IPS DF 6.9 (cell line): Measurements from ENCODE around the gene KIAA2012.

Source experiments
- DNase-seq: peaks from one replicate; pipeline ENCODE4 v3.0.0-alpha.2; 2013; ENCODE audit warnings: low read depth, low spot score
- H3K27ac ChIP-seq: one replicate; pipeline ENCODE4 v1.5.1; 2013; ENCODE audit warnings: low read length, control low read depth
- H3K27me3 ChIP-seq: 2 replicates; pipeline ENCODE4 v1.6.1; 2013; ENCODE audit warnings: mild to moderate bottlenecking, low read length; ENCODE audit not compliant: control insufficient read depth, insufficient read depth
- H3K36me3 ChIP-seq: 2 replicates; pipeline ENCODE4 v1.6.1; 2013; ENCODE audit warnings: low read length; ENCODE audit not compliant: control insufficient read depth, insufficient read depth
- H3K4me1 ChIP-seq: 2 replicates; pipeline ENCODE4 v1.6.1; 2013; ENCODE audit warnings: low read length; ENCODE audit not compliant: control insufficient read depth, insufficient read depth
- H3K4me3 ChIP-seq: 2 replicates; pipeline ENCODE4 v1.5.1; 2013; ENCODE audit warnings: mild to moderate bottlenecking, low read length
- H3K9me3 ChIP-seq: 2 replicates; pipeline ENCODE4 v1.6.1; 2013; ENCODE audit warnings: low read length, inconsistent platforms; ENCODE audit not compliant: control insufficient read depth, insufficient read depth
- WGBS: extraction: QIAGEN DNeasy Blood & Tissue Kit; methylation state at CpG from one replicate; pipeline ENCODE4 v1.1.7; 2013; ENCODE audit warnings: mixed read lengths, missing lambda C conversion rate; ENCODE audit not compliant: insufficient read length, insufficient coverage; 5-methylcytosine and 5-hydroxymethylcytosine counted together

The KIAA2012 gene

GRCh38 chr2:202061695-202062094, 11.4 kb upstream of the KIAA2012 start:
- Histone ChIP-seq H3K9me3 (no peaks in the 10 kb centered on the region), H3K36me3 (no peaks in the 10 kb centered on the region), H3K4me3 (no peak overlapping the region), H3K4me1 (peaks cover 5% of the 10 kb centered on the region; the same call in 1 of the 2 replicates), H3K27ac (no peak overlapping the region), H3K27me3 (no peaks in the 10 kb centered on the region)
- WGBS = no CpG with 5 or more reads among the region's 2 CpGs
- DNase-seq = no peak

DNA sequence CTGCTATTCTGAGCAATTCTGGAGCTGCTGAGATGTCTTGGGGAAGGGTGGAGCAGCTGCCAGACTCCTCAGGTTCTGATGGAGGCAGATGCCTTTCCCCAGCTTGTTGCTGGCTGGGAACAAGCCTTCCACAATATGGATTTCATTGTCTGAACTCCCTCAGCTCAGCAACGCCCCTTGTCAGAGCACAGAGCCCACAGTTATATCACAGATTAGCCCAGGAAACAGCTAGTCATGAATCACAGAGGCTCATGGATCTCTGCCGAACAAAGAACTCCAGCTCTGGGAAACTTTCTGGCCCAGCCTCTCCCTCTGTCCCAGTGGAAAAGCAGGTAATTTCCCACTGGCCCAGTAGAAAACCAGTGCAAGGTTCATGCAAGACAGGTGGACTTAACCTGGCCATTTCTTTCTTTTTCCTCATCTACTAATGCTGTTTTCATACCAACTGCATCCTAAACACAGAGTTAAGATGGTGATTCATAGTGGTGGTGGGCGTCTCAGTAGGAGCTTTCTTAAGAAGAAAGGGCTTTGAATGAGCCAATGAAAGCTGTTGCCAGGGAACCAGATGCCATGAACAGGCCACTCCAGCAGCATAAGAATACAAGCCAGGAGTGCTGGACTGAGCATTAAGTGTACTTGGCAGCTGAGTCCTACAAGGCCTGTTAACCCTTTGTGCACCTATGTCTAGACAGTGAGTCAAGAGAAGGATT, 8.7 kb upstream of the KIAA2012 start:
- no peak for DNase-seq
- Histone ChIP-seq H3K9me3 (no peaks in the 10 kb centered on the region), H3K4me3 (no peak overlapping the region), H3K36me3 (no peaks in the 10 kb centered on the region), H3K4me1 (peaks cover 5% of the 10 kb centered on the region; the same call in 1 of the 2 replicates), H3K27me3 (no peaks in the 10 kb centered on the region), H3K27ac (no peak overlapping the region)
- no CpG with 5 or more reads among the region's 3 CpGs for WGBS

GRCh38 chr2:202064881-202065230, 8.2 kb upstream of the KIAA2012 start:
- Histone ChIP-seq H3K27me3 (no peaks in the 10 kb centered on the region), H3K9me3 (no peaks in the 10 kb centered on the region), H3K4me3 (no peak overlapping the region), H3K27ac (no peak overlapping the region), H3K4me1 (peaks cover 5% of the 10 kb centered on the region; the same call in 1 of the 2 replicates), H3K36me3 (no peaks in the 10 kb centered on the region)
- no peak for DNase-seq
- no CpG with 5 or more reads among the region's 3 CpGs for WGBS

DNA sequence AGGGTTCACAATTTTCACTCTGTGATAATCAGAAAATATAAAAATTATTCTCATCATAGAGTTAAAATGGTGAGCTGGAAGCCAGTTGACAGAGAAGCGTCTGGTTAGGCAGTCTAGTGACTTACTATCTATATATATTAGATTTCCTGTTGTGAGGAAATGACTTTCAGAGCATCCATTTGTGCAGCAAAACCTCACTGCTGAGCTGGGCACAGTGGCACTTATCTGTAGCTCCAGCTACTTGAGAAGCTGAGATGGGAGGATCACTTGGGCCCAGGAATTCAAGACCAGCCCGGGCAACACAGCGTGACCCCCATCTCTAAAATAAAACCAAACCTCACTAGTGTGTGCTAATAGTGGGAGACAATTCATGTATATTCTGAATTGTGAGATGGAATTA, 7.2 kb upstream of the KIAA2012 start:
- no peak for DNase-seq
- Histone ChIP-seq H3K4me1 (peaks cover 5% of the 10 kb centered on the region; the same call in 1 of the 2 replicates), H3K27me3 (no peaks in the 10 kb centered on the region), H3K9me3 (no peaks in the 10 kb centered on the region), H3K36me3 (no peaks in the 10 kb centered on the region), H3K4me3 (no peak overlapping the region), H3K27ac (no peak overlapping the region)
- WGBS = no CpG with 5 or more reads among the region's 3 CpGs

- DNase-seq = no peak
- Histone ChIP-seq H3K4me3 (no peak overlapping the region), H3K36me3 (no peaks in the 10 kb centered on the region), H3K27ac (no peak overlapping the region), H3K9me3 (no peaks in the 10 kb centered on the region), H3K27me3 (no peaks in the 10 kb centered on the region), H3K4me1 (peaks cover 5% of the 10 kb centered on the region; the same call in 1 of the 2 replicates)
- WGBS = no CpG with 5 or more reads among the region's 2 CpGs
Observed at GRCh38 chr2:202066875-202067274, 6.2 kb upstream of the KIAA2012 start.

GRCh38 chr2:202067589-202067988, 5.5 kb upstream of the KIAA2012 start:
- WGBS = no CpG with 5 or more reads among the region's 1 CpG
- H3K9me3 ChIP-seq = no peaks in the 10 kb centered on the region
- H3K27ac ChIP-seq = no peak overlapping the region
- no peaks in the 10 kb centered on the region for H3K36me3 ChIP-seq
- no peak for DNase-seq
- H3K4me3 ChIP-seq = no peak overlapping the region
- H3K27me3 ChIP-seq = no peaks in the 10 kb centered on the region
- H3K4me1 ChIP-seq = peaks cover 5% of the 10 kb centered on the region; the same call in 1 of the 2 replicates

DNA sequence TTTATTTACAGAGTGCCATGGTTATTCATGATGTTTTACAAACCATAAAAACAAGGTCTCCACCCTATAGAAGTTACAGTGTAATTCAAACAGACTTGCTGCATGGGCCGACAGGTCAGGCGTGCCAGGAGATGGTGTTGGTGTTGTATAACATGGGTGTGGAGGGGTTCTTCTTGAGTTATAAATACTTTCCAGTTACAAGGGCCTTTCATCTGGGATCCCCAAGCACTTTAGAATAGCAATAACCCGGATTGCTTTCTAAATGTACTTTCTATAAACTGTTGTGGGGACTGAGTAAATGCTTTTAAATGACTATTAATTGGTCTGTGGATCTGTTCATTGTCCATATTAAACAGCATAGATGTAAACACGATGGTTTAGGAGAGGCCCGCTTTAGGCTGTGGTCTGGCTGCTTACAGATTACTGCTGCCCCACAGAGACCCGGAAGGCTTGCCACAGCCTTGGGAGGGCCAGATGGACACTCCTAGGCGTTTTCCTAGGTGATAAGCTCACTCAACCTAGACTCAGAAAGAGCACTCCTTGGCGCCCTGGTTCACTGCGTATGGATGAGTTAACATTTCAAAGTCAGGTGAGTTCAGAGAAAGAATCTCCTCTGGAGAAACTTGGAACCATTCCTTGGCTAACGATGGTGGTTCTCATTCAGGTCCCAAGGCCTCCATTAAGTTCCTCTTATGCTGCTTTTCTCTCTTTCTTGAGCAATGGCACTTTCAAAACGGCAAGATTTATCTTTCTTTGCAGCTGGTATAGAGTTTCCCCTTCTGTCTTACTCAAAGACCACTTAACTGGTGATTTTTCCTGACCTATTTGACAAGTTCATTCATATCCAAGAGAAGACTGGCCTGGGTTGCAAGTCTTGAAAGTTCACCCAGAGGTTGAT, 3.6 kb upstream of the KIAA2012 start:
- H3K9me3 ChIP-seq = no peaks in the 10 kb centered on the region
- no peak for DNase-seq
- WGBS = no CpG with 5 or more reads among the region's 11 CpGs
- H3K36me3 ChIP-seq = no peaks in the 10 kb centered on the region
- H3K4me1 ChIP-seq = peaks cover 4% of the 10 kb centered on the region; the same call in 1 of the 2 replicates
- no peaks in the 10 kb centered on the region for H3K27me3 ChIP-seq
- H3K27ac ChIP-seq = no peak overlapping the region
- H3K4me3 ChIP-seq = no peak overlapping the region

DNA sequence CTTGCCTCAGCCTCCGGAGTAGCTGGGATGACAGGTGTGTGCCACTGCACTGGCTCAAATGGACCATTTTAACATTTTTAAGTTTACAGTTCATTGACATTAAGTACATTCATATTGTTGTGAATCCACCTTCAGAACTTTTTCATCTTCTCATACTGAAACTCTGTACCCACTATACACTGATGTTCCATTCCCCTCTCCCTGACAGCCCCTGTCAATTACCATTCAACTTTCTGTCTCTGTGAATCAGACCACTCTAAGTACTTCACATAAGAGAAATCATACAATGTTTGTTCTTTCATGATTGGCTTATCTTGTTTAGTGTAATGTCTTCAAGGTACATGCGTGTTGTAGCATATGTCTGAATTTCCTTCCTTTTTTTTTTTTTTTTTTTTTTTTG, 1.9 kb upstream of the KIAA2012 start:
- Histone ChIP-seq H3K4me1 (no peaks in the 10 kb centered on the region), H3K4me3 (no peak overlapping the region), H3K27me3 (no peaks in the 10 kb centered on the region), H3K36me3 (no peaks in the 10 kb centered on the region), H3K9me3 (no peaks in the 10 kb centered on the region), H3K27ac (no peak overlapping the region)
- no peak for DNase-seq
- no CpG with 5 or more reads among the region's 2 CpGs for WGBS

- no CpG with 5 or more reads among the region's 2 CpGs for WGBS
- Histone ChIP-seq H3K36me3 (no peaks in the 10 kb centered on the region), H3K4me1 (no peaks in the 10 kb centered on the region), H3K9me3 (no peaks in the 10 kb centered on the region), H3K4me3 (no peak overlapping the region), H3K27ac (no peak overlapping the region), H3K27me3 (no peaks in the 10 kb centered on the region)
- DNase-seq = no peak
Observed at GRCh38 chr2:202072226-202072625, 829 bp upstream of the KIAA2012 start.

DNA sequence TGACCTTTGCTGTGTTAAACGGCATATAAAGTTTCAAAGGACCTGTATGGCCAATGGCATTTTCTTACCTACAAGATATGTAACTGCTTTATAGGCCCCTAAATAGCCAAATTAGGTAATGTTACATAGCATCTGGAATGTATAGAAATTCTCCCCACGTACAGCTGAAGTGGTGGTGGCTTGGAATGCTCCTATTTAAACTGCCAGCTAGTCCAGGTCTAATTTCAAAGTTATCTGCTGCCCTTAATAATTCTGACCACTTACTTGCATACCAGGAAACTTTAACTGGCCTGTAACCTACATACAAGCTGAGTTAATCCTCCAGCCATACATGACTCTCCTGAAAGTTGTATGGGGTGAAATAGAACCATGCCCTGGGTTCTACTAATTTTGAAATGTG, 1.3 kb downstream of the KIAA2012 start:
- Histone ChIP-seq H3K27me3 (no peaks in the 10 kb centered on the region), H3K4me3 (no peak overlapping the region), H3K36me3 (no peaks in the 10 kb centered on the region), H3K9me3 (no peaks in the 10 kb centered on the region), H3K4me1 (no peaks in the 10 kb centered on the region), H3K27ac (no peak overlapping the region)
- DNase-seq = no peak
- no CpG with 5 or more reads among the region's 2 CpGs for WGBS
